ENCODE results near the gene E2F7. TPM values are rescaled to one million over a fixed set of nuclear protein-coding genes. Genes with fewer than 3 reads are reported as not detected.
"Not testable (repeated sequence)": the region's sequence is repeated elsewhere in the genome, so short reads cannot be mapped to it uniquely, and the experiment has no call there.

Gene E2F7
- total RNA-seq, result 0.27 TPM

GRCh38 chr12:77065361-77066204, at the start of gene E2F7:
E2F7 (minus strand) TSS chr12:77065569; CDS start chr12:77064635, 934 bp downstream.
- peak; percentile 44 to 78 (median 78) for DNase-seq (ENCODE audit: low read depth in 2 of 3, low spot score in 2 of 3)

DNA sequence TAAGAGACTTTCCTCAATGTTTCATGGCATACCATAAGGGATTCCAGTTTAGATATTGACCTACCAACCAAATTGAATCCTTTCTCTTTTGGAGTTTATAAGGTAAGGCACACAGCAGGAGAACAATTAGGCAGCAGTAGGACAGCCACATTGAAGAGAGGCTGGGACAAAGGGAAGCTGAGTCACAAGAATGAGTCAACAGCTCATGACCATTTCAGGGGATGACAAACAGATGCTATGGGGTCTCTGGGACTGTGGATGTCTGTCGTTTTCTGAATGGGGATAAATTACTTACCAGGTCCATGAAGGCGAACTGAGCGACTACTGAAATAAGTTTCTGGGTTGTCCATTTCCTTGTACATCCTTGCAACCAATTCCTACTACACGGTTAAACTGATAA, 48.6 kb upstream of the E2F7 start:
- DNase-seq (ENCODE audit: low read depth in 2 of 3, low spot score in 2 of 3), result no peak

DNA sequence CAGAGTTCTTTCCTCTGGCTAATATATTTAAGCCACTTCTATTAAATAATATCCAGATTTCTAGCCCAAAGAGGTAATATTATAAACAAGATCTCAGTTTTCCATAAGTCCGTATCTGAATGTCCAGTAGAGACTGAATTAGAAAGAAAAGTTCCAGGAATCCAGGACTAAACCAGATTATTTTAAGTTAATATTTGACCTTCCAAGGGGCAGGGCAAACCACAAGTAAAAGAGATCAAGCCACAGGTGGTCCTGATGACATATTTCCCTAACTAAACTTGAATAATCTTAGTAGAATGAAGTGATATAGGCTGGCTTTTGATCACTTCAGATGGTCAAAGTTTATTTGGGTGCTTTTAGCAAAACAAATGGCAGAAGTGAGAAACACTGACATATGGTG, 43.3 kb upstream of the E2F7 start:
- DNase-seq (ENCODE audit: low read depth in 2 of 3, low spot score in 2 of 3), result no peak

DNA sequence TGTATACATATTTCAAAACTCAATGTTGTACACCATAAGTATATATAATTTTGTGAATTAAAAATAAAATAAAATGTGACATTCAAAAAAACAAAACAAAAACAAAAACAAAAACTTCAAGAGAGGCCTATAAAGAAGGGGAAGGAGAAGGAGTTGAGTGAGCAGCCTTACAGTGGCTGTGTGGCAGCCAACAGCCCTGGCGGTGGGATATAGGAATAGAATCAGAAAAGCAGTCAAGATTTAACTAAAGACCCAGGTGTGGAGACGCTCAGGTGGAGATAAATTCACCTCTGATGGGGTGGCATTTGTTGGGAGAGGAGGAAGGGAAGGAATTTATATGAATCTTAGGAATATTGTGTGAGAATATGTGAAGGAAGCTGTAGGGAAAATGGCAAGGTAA, 41.8 kb upstream of the E2F7 start:
- no peak for DNase-seq (ENCODE audit: low read depth in 2 of 3, low spot score in 2 of 3)

- no peak for DNase-seq (ENCODE audit: low read depth in 2 of 3, low spot score in 2 of 3)
These were observed 39.4 kb upstream of the E2F7 start for GRCh38 chr12:77104792-77105191.

DNA sequence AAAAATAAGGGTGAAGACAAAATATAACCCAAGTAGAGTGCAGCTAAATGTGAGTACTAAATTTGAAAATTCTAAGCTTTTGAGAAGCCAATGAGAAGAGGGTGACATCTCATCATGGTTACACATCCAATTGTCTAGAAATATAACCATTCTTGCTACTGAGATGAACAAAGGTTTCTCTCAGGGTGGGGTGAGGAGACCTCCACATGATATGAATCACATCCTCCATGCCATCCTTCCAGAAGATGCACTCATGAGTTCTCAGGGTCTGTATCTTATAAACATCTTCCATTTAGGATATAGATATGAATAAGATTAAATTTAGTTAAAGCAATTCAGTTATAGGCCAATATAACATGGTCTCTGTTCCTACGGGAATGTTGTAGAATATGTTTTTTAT, 38.9 kb upstream of the E2F7 start:
- DNase-seq (ENCODE audit: low read depth in 2 of 3, low spot score in 2 of 3), result no peak

- DNase-seq (ENCODE audit: low read depth in 2 of 3, low spot score in 2 of 3), result no peak
These were observed 37.3 kb upstream of the E2F7 start for GRCh38 chr12:77102691-77103090.

DNA sequence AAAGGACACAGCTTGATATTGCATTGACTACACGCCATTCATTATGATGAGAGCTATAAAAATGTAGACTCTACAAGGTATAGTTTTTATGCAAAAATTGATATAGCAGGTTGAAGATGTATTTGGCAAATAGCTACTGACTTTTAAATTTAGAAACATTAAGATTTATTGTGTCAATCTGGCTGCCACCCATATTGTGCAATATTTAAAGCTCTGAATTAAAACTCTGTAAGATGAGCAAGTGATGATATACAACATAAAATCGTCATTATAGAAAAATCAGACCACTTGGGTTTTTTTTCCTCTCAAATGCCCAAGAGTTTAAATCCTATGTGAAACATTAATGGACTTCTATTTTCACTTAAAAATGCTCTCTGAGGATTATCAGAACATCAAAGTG, 36.8 kb upstream of the E2F7 start:
- no peak for DNase-seq (ENCODE audit: low read depth in 2 of 3, low spot score in 2 of 3)

DNA sequence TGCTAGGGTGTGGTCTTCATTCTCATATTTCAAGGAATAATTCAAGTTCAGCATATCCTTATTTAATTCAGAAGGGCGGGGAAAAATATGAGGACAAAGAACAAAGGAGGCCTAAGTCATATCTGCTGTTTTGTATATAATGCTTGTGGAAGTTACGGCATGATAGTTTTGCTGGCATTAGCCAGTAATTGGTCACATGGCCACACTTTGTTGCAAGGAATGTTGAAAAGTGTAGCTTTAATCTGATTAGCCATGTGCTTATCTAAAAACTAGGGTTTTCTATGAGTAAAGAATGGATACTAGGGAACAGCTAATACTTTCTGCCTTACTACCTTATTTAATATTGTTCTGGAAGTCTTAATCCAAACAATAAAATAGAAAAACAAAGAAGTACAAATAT, 34.4 kb upstream of the E2F7 start:
- DNase-seq (ENCODE audit: low read depth in 2 of 3, low spot score in 2 of 3), result no peak

DNA sequence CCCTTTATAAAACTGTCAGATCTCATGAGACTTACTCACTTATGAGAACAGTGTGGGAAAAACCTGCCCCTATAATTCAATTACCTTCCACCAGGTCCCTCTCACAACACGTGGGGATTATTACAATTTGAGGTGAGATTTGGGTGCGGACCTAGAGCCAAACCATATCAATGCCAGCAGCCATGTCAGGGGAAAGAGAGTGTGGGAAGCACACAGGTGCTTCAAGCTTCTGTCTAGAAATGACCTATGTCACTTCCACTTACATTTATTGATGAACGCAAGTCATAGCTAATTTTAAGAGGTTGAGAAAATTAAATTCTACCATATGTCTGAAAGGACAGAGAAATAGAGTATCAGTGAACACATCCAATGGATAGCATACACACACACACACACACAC, 32.5 kb upstream of the E2F7 start:
- no peak for DNase-seq (ENCODE audit: low read depth in 2 of 3, low spot score in 2 of 3)

- not testable (repeated sequence) for DNase-seq (ENCODE audit: low read depth in 2 of 3, low spot score in 2 of 3)
These were observed 26.9 kb upstream of the E2F7 start for GRCh38 chr12:77092227-77092626.

GRCh38 chr12:77089686-77090220, 24.4 kb upstream of the E2F7 start:
- no peak for DNase-seq (ENCODE audit: low read depth in 2 of 3, low spot score in 2 of 3)

DNA sequence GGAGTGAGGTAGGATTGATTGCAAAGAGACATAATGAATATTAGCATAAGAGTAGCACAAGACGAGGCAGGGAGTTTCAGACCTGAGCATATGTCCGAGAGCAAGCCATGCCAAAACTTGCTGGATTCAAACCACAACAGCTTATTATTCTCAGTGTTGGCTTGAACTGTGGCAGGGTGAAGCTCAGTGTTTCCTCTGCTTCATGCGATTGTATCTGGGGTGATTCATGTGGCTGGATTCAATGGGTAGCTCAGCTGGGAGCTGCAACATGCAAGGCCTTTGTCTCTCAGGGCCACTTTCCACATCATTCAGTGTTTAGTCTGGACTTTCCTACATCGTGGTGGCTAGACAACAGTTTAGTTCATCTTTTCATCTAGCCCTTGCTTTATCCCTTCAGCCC, 22.1 kb upstream of the E2F7 start:
- DNase-seq (ENCODE audit: low read depth in 2 of 3, low spot score in 2 of 3), result no peak

- DNase-seq (ENCODE audit: low read depth in 2 of 3, low spot score in 2 of 3), result no peak
These were observed 16.7 kb upstream of the E2F7 start for GRCh38 chr12:77082021-77082420.

GRCh38 chr12:77079631-77080030, 14.3 kb upstream of the E2F7 start:
- no peak for DNase-seq (ENCODE audit: low read depth in 2 of 3, low spot score in 2 of 3)

DNA sequence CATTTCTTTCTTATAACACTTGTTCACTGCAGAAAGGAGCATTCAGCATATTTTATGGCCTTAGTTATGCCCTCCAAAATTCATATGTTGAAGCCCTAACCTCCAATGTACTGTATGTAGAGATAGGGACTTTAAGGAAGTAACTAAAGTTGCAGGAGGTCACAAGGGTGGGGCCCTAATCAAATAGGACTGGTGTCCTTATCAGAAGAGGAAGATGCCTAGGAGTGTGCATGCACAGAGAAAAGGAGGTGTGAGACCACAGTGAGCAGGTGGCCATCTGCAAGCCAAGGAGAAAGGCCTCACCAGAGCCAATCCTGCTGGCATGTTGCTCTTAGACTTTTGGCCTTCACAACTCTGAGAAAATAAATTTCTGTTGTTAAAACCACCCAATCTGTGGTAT, 12.9 kb upstream of the E2F7 start:
- no peak for DNase-seq (ENCODE audit: low read depth in 2 of 3, low spot score in 2 of 3)

- DNase-seq (ENCODE audit: low read depth in 2 of 3, low spot score in 2 of 3), result no peak
These were observed 11.5 kb upstream of the E2F7 start for GRCh38 chr12:77076886-77077285.

DNA sequence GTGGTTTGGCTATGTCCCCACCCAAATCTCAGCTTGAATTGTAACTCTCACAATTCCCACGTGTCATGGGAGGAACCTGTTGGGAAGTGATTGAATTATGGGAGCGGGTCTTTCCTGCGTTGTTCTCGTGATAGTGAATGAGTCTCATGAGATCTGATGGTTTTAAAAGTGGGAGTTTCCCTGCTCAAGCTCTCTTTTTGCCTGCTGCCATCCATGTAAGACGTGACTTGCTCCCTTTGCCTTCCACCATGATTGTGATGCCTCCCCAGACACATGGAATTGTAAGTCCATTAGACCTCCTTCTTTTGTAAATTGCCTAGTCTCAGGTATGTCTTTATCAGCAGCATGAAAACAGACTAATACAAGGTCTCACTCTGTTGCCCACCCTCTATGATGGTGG, 8.5 kb upstream of the E2F7 start:
- DNase-seq (ENCODE audit: low read depth in 2 of 3, low spot score in 2 of 3), result not testable (repeated sequence)

GRCh38 chr12:77072833-77073495, 7.6 kb upstream of the E2F7 start:
- no peak for DNase-seq (ENCODE audit: low read depth in 2 of 3, low spot score in 2 of 3)

- DNase-seq (ENCODE audit: low read depth in 2 of 3, low spot score in 2 of 3), result no peak
These were observed 5.6 kb upstream of the E2F7 start for GRCh38 chr12:77070800-77071449.

DNA sequence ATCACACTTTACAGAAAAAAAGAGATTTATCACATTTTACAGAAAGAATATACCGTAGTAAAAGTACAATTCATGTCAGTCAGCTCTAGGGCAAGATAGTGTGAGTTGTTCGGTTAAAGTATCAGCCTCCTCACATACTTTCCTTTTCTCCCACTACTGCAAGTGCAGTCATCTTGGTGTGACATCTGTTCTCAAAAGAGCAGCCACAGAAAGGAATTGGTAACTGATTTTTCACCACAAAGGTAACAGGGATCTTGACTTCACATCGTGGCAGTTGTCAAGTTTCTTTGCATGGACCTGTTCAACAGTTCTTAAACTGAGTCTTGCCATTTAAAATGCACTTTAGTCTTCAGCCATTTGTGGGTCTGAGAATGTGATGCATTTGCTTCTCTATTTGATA, 5.0 kb upstream of the E2F7 start:
- no peak for DNase-seq (ENCODE audit: low read depth in 2 of 3, low spot score in 2 of 3)
